K562 (cell line): ENCODE data around the gene DNAJC18. TPM values are rescaled to one million over a fixed set of nuclear protein-coding genes. Genes with fewer than 3 reads are reported as not detected.

ENCODE experiments used
- ADNP ChIP-seq: fragments of 200-800 bp; sonication (Bioruptor generic); IDR thresholded peaks from 2 replicates; pipeline ENCODE4 v1.6.1; 2016; ENCODE audit warnings: missing genetic modification characterization, missing compliant biosample characterization
- BCL6 ChIP-seq: fragments of 250-450 bp; sonication (Bioruptor Pico); IDR thresholded peaks from 2 replicates; pipeline ENCODE4 v1.4.0; 2020
- ELF1 ChIP-seq: fragments of 200-800 bp; sonication (Bioruptor generic); IDR thresholded peaks from 2 replicates; pipeline ENCODE4 v1.6.1; 2016; ENCODE audit warnings: missing genetic modification characterization, missing compliant biosample characterization
- ESRRA ChIP-seq: fragments of 450-650 bp; IDR thresholded peaks from 2 replicates; pipeline ENCODE4 v1.6.1; 2014; ENCODE audit warnings: low read depth, mild to moderate bottlenecking, moderate library complexity, borderline replicate concordance
- HDAC8 ChIP-seq: fragments of 450-650 bp; IDR thresholded peaks from 2 replicates; pipeline ENCODE4 v1.6.1; 2016; ENCODE audit warnings: mild to moderate bottlenecking, missing genetic modification characterization, moderate library complexity, missing compliant biosample characterization
- HNRNPLL ChIP-seq: fragments of 200-400 bp; formaldehyde crosslinking; IDR thresholded peaks from 2 replicates; pipeline ENCODE4 v1.6.1; 2017; ENCODE audit warnings: low read length, low read depth, mild to moderate bottlenecking; ENCODE audit not compliant: poor library complexity, severe bottlenecking
- SMAD3 ChIP-seq: fragments of 450-650 bp; formaldehyde crosslinking; conservative IDR thresholded peaks from 2 replicates; pipeline ENCODE4 v1.4.0; 2020; ENCODE audit warnings: mild to moderate bottlenecking
- SPI1 ChIP-seq: IDR thresholded peaks from 2 replicates; pipeline ENCODE4 v1.6.1; 2011; ENCODE audit warnings: low read depth, low read length, control low read depth, borderline replicate concordance
- TFAM ChIP-seq: fragments of 250-450 bp; sonication (Bioruptor Pico); conservative IDR thresholded peaks from 2 replicates; pipeline ENCODE4 v1.5.0; 2021; ENCODE audit warnings: mild to moderate bottlenecking, moderate library complexity
- TRIM24 ChIP-seq, 2 experiments: fragments of 450-650 bp; IDR thresholded peaks; 2 replicates each; pipeline ENCODE4 v1.6.1; 2016
- ZNF584 ChIP-seq: fragments of 200-800 bp; sonication (Bioruptor generic); IDR thresholded peaks from 2 replicates; pipeline ENCODE4 v1.6.1; 2016; ENCODE audit warnings: low read depth, mild to moderate bottlenecking, missing genetic modification characterization, missing compliant biosample characterization
- ZSCAN29 ChIP-seq: fragments of 450-650 bp; IDR thresholded peaks from 2 replicates; pipeline ENCODE4 v1.6.1; 2017
- polyA plus RNA-seq, 8 experiments: library from polyadenylated mRNA; depleted of rRNA in 4 of 8; stranded (reverse) in 5 of 8; unstranded in 3 of 8; fragments of >200 nt; fragmentation: Nextera tagmentation in 2 of 8; fragmentation: Illumina TruSeq in 1 of 8; extraction: Ambion mirVana in 2 of 8; extraction: Trizol in 1 of 8; gene quantifications; 2 replicates each; pipeline versions ENCODE4 v1.2.1 to v1.2.3, GENCODE V29; 2011 to 2014; ENCODE audit warnings: inconsistent platforms in 1 of 8, missing spikeins in 1 of 8
- total RNA-seq, 7 experiments: library from RNA; depleted of rRNA in 6 of 7; stranded (reverse); fragments of >200 nt in 6 of 7; fragmentation: Illumina TruSeq in 2 of 7; extraction: Trizol in 2 of 7; gene quantifications; 2 replicates each; pipeline versions ENCODE4 v1.2.1 to v1.2.3, GENCODE V29; 2011 to 2021; ENCODE audit warnings: low replicate concordance in 1 of 7
- TF ChIP-seq, protein P1 (sequence below): fragments of 450-650 bp; formaldehyde crosslinking; IDR thresholded peaks from 2 replicates; pipeline ENCODE4 v1.4.0; 2022; ENCODE audit warnings: mild to moderate bottlenecking, moderate library complexity
- TF ChIP-seq, protein P2 (sequence below): IDR thresholded peaks from 2 replicates; pipeline ENCODE4 v1.6.1; 2011; ENCODE audit warnings: borderline replicate concordance, low read depth, mild to moderate bottlenecking, moderate library complexity, low read length; ENCODE audit not compliant: insufficient read depth, poor library complexity, severe bottlenecking
- TF ChIP-seq, protein P3 (sequence below): sonication (generic); formaldehyde crosslinking; IDR thresholded peaks from 2 replicates; pipeline ENCODE4 v1.8.1; 2022; ENCODE audit warnings: missing genetic modification reagents

The DNAJC18 gene
- total and polyA plus RNA-seq, 9 of the 15 experiments (the other 6 are each of a cell fraction or from before 2014, with no cell fraction given), result 1.5 to 13.3 (median 7.5) TPM

DNA sequence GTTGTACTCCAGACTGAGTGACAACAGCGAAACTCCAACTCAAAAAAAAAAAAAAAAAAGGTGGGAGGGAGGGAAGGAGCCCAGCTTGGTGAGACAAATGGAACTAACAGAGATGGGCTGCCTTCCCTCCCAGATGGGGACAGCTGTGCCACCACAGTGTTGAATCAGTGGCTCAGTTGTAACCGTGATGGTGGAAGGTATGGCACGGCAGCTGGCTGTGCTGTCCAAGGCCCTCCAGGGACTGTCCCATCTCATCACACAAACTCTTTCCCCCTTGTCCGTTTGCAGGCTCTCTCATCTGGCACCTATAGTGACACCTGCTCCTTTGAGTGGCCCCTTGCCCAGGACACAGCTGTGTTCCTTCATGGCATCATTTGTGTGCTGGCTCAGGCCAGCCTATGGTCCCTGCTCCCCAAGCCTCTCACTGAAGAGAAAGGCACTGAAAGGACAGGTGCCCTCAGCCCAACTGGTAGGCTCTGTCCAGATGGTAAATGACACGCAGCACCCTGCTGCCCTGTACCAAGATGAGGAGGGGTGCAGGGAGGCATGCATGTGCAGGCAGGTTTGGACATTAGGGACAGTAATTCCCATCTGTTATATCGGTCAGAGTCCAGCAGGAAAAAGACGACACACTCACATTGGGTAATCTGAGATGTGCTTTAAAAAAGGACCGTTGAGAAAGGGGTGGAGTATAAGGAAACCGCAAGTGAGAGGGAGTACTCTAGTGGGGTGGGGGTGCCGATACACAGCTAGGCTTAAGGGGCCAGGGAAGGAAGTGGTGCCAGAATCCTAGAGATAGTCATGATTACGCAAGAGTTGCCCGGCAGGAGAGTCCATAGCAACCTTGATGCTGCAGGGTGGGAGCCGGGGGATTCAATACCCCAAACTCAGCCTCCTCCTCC is 35.8 kb upstream of the DNAJC18 start (continued):
- TF ChIP-seq, protein P1, sequence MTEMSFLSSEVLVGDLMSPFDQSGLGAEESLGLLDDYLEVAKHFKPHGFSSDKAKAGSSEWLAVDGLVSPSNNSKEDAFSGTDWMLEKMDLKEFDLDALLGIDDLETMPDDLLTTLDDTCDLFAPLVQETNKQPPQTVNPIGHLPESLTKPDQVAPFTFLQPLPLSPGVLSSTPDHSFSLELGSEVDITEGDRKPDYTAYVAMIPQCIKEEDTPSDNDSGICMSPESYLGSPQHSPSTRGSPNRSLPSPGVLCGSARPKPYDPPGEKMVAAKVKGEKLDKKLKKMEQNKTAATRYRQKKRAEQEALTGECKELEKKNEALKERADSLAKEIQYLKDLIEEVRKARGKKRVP (CRISPR knock-in tag), result peak; percentile 28; the same call in 1 of the 2 replicates
- TF ChIP-seq BCL6 (no peak), HDAC8 (no peak), SMAD3 (CRISPR knock-in tag) (no peak; the same call in 1 of the 2 replicates), ELF1 (tag) (peak; percentile 64), TFAM (CRISPR knock-in tag) (no peak), HNRNPLL (no peak), SPI1 (peak; percentile 93), ZSCAN29 (no peak), TRIM24 (IDR thresholded peaks at IDR 0.05) (peak; percentile 80 to 84), ADNP (no peak), ESRRA (peak; percentile 95; the same call in 1 of the 2 replicates), ZNF584 (no peak)
- TF ChIP-seq, protein P2, sequence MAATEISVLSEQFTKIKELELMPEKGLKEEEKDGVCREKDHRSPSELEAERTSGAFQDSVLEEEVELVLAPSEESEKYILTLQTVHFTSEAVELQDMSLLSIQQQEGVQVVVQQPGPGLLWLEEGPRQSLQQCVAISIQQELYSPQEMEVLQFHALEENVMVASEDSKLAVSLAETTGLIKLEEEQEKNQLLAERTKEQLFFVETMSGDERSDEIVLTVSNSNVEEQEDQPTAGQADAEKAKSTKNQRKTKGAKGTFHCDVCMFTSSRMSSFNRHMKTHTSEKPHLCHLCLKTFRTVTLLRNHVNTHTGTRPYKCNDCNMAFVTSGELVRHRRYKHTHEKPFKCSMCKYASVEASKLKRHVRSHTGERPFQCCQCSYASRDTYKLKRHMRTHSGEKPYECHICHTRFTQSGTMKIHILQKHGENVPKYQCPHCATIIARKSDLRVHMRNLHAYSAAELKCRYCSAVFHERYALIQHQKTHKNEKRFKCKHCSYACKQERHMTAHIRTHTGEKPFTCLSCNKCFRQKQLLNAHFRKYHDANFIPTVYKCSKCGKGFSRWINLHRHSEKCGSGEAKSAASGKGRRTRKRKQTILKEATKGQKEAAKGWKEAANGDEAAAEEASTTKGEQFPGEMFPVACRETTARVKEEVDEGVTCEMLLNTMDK, result no peak
- TF ChIP-seq, protein P3, sequence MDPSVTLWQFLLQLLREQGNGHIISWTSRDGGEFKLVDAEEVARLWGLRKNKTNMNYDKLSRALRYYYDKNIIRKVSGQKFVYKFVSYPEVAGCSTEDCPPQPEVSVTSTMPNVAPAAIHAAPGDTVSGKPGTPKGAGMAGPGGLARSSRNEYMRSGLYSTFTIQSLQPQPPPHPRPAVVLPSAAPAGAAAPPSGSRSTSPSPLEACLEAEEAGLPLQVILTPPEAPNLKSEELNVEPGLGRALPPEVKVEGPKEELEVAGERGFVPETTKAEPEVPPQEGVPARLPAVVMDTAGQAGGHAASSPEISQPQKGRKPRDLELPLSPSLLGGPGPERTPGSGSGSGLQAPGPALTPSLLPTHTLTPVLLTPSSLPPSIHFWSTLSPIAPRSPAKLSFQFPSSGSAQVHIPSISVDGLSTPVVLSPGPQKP (CRISPR knock-in tag), result no peak
